Endothelial cell of umbilical vein (primary cell): ENCODE results near the gene PPP3CA.

Source experiments
- CTCF ChIP-seq, 2 donors: IDR thresholded peaks; 1 replicate in 1 of 2; 2 replicates in 1 of 2; pipeline ENCODE4 v1.5.1; 2011; ENCODE audit warnings: low read length in 2 of 2, mild to moderate bottlenecking in 2 of 2, moderate library complexity in 2 of 2, control low read depth in 1 of 2, inconsistent platforms in 1 of 2, low read depth in 1 of 2; ENCODE audit not compliant: insufficient read depth in 1 of 2; ENCODE audit errors: extremely low read depth in 1 of 2
- EZH2 ChIP-seq: IDR thresholded peaks from 2 replicates; pipeline ENCODE4 v1.6.1; 2012; ENCODE audit warnings: borderline replicate concordance, low read depth, mild to moderate bottlenecking, moderate library complexity, low read length, inconsistent platforms; ENCODE audit not compliant: severe bottlenecking
- GATA2 ChIP-seq: IDR thresholded peaks from 2 replicates; pipeline ENCODE4 v1.7.0; 2011; ENCODE audit warnings: low read depth, mild to moderate bottlenecking, moderate library complexity, mixed read lengths, low read length; ENCODE audit not compliant: insufficient read length, insufficient read depth
- POLR2A ChIP-seq: IDR thresholded peaks from 2 replicates; pipeline ENCODE4 v1.6.1; 2012; ENCODE audit warnings: low read depth, mild to moderate bottlenecking, control low read depth, low read length
- POLR2AphosphoS5 ChIP-seq: IDR thresholded peaks from 2 replicates; pipeline ENCODE4 v1.6.1; 2012; ENCODE audit warnings: low read depth, mild to moderate bottlenecking, control low read depth, low read length, moderate library complexity; ENCODE audit not compliant: insufficient read depth

DNA sequence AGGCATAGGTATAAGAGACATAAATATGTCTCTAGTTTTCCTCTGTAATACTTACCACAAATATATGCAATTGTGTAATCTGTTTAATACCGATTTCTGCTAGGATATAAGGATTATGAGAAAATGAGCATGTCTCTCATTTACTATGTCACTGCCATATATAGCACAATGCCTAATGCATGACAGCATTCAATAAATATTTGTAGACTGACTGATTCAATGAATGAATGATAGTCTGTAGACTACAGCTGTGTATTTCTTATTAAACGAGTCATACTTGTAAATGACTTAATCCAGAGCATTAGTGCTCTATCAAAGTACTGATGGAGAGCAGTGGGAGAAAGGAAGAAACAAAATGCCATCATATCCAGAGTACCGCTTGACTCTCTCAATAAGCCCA, 175.6 kb downstream of the PPP3CA start:
- TF ChIP-seq CTCF (IDR thresholded peaks at IDR 0.05; ENCODE audit: extremely low read depth in 1 of 2, insufficient read depth in 1 of 2, low read depth in 1 of 2, low read length in 2 of 2) (no peak), POLR2AphosphoS5 (no peak), GATA2 (no peak), POLR2A (no peak), EZH2 (no peak)
